Naive thymus-derived CD4-positive, alpha-beta T cell (primary cell): Measurements from ENCODE around the gene C22orf42. TPM values are rescaled to one million over a fixed set of nuclear protein-coding genes. Genes with fewer than 3 reads are reported as not detected.
A peak's percentile ranks its signal among the peaks of the same experiment; 100 is the strongest.
"Not testable (repeated sequence)": the region's sequence is repeated elsewhere in the genome, so short reads cannot be mapped to it uniquely, and the experiment has no call there.

ENCODE experiments used
- ATAC-seq: fragments of 150-1000 bp; cut with Tn5 transposase; 2 replicates; pipeline ENCODE4 v1.10.0; 2021; ENCODE audit warnings: mild to moderate bottlenecking, moderate library complexity
- CTCF ChIA-PET: fragments of 350-600 bp; sonication (Branson Sonifier 250); formaldehyde crosslinking; loops from one replicate; lab custom pipeline; 2021; ENCODE audit warnings: antibody characterized with exemption; lab: Charles Lee
- POLR2A ChIA-PET: fragments of 350-600 bp; sonication (Branson Sonifier 250); formaldehyde crosslinking; loops from one replicate; lab custom pipeline; 2021; ENCODE audit warnings: antibody characterized with exemption, inconsistent platforms; lab: Charles Lee
- DNase-seq, 9 donors: peaks; one replicate each; pipeline versions ENCODE4 v3.0.0 to v3.0.0-alpha.2; 2020 to 2022; ENCODE audit warnings: mixed read lengths in 1 of 9
- H3K27ac ChIP-seq: one replicate; pipeline ENCODE4 v1.7.0; 2013; ENCODE audit warnings: mild to moderate bottlenecking, low read depth, low read length, moderate library complexity
- H3K27me3 ChIP-seq, 2 donors: one replicate each; pipeline ENCODE4 v1.7.0; 2013; ENCODE audit warnings: low read length in 2 of 2, mild to moderate bottlenecking in 2 of 2, moderate library complexity in 2 of 2; ENCODE audit not compliant: control insufficient read depth in 2 of 2, insufficient read depth in 2 of 2
- H3K36me3 ChIP-seq, 3 experiments: 1 replicate in 2 of 3; 2 replicates in 1 of 3; pipeline ENCODE4 v1.7.0; 2013; ENCODE audit warnings: low read length in 3 of 3, mild to moderate bottlenecking in 3 of 3, moderate library complexity in 1 of 3; ENCODE audit not compliant: insufficient read depth in 3 of 3, control insufficient read depth in 2 of 3
- H3K4me1 ChIP-seq, 2 donors: one replicate each; pipeline ENCODE4 v1.7.0; 2013; ENCODE audit warnings: low read length in 2 of 2, mild to moderate bottlenecking in 2 of 2, moderate library complexity in 1 of 2; ENCODE audit not compliant: control insufficient read depth in 2 of 2, insufficient read depth in 2 of 2
- H3K4me3 ChIP-seq: 2 replicates; pipeline ENCODE4 v1.7.0; 2013; ENCODE audit warnings: mild to moderate bottlenecking, low read length
- H3K9me3 ChIP-seq, 3 experiments: 1 replicate in 2 of 3; 2 replicates in 1 of 3; pipeline ENCODE4 v1.7.0; 2013; ENCODE audit warnings: low read length in 3 of 3; ENCODE audit not compliant: control insufficient read depth in 2 of 3
- H3K27ac Mint-ChIP-seq, 9 donors: one replicate each; pipeline ENCODE4 v1.8.0; 2020 to 2022; ENCODE audit warnings: mixed read lengths in 9 of 9, mild to moderate bottlenecking in 8 of 9, moderate library complexity in 5 of 9, inconsistent platforms in 2 of 9
- H3K27me3 Mint-ChIP-seq, 5 donors: one replicate each; pipeline ENCODE4 v1.8.0; 2021 to 2022; ENCODE audit warnings: mixed read lengths in 5 of 5, mild to moderate bottlenecking in 1 of 5
- H3K36me3 Mint-ChIP-seq, 5 donors: one replicate each; pipeline ENCODE4 v1.8.0; 2020 to 2022; ENCODE audit warnings: mixed read lengths in 5 of 5, mild to moderate bottlenecking in 3 of 5, inconsistent platforms in 1 of 5
- H3K4me1 Mint-ChIP-seq, 7 donors: one replicate each; pipeline ENCODE4 v1.8.0; 2020 to 2022; ENCODE audit warnings: mixed read lengths in 7 of 7, mild to moderate bottlenecking in 3 of 7, inconsistent platforms in 1 of 7
- H3K4me3 Mint-ChIP-seq, 10 donors: one replicate each; pipeline ENCODE4 v1.8.0; 2020 to 2022; ENCODE audit warnings: mild to moderate bottlenecking in 10 of 10, mixed read lengths in 10 of 10, moderate library complexity in 6 of 10, inconsistent platforms in 2 of 10
- H3K9me3 Mint-ChIP-seq, 11 donors: one replicate each; pipeline ENCODE4 v1.8.0; 2020 to 2022; ENCODE audit warnings: mixed read lengths in 11 of 11, mild to moderate bottlenecking in 4 of 11, inconsistent platforms in 1 of 11, moderate library complexity in 1 of 11
- intact Hi-C, 2 donors: fragments of 100-400 bp; cut with micrococcal nuclease; formaldehyde crosslinking; loops; one replicate each; pipeline ENCODE4 v1.15.1; 2023
- polyA plus RNA-seq, 2 donors: library from polyadenylated mRNA; unstranded; fragments of 300-500 nt; fragmentation: Illumina TruSeq; gene quantifications; one replicate each; pipeline ENCODE4 v1.2.3, GENCODE V29; 2021
- total RNA-seq, 6 experiments: library from RNA in 5 of 6; stranded (reverse) in 5 of 6; gene quantifications; 1 replicate in 5 of 6; 2 replicates in 1 of 6; pipeline ENCODE4 v1.2.3 and lab custom pipeline; 2021 to 2026

C22orf42 gene
- total and polyA plus RNA-seq, 7 experiments from 2014 or later = not detected

DNA sequence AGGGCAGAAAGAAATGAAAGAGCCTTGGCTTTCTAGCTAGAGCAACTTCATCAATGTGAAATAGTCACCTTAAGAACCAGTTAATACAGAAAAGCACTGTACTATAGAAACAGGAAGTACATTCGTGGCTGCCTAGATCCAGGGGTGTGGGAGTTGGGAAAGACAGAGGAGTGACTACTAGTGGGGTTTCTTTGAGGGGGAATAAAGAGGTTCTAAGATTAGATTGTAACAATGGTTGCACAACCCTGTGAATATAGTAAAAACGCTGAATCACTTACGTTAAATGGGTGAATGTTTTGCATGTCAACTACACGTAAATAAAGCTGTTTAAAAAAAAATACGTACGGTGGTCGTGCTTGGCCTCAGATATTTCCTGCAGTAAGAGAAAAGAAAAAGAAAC lies 8.5 kb downstream of the C22orf42 start:
- H3K27ac ChIP-seq, POLR2A ChIA-PET: not testable (repeated sequence)

DNA sequence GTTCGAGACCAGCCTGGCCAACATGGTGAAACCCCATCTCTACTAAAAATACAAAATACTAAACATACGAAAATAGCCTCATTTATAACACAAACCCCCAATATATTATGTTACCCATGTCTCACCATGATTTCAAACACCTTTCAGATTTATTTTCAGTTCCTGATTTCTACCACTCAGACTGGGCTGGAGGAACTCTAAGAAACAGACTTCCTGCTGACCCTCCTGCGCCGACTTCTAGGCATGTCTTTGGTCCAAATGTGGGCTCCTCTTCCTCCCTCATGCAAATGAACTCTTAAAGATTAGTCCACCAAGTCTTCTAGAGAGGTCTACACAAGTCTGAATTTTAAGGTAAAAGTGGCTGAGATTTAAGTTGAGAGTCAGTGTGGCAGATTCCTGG lies 10.7 kb downstream of the C22orf42 start:
- peaks cover 19 to 49% (median 23%) of the 10 kb centered on the region in 7 donors for H3K4me1 Mint-ChIP-seq
- CTCF ChIA-PET, H3K4me3 Mint-ChIP-seq, POLR2A ChIA-PET, H3K36me3 ChIP-seq, H3K9me3 ChIP-seq, H3K27ac Mint-ChIP-seq, H3K36me3 Mint-ChIP-seq, H3K4me1 ChIP-seq, DNase-seq, H3K27me3 Mint-ChIP-seq, intact Hi-C loops, H3K4me3 ChIP-seq, ATAC-seq, H3K27ac ChIP-seq, H3K27me3 ChIP-seq: not testable (repeated sequence)
- peaks cover 3 to 26% (median 9%) of the 10 kb centered on the region in 11 donors for H3K9me3 Mint-ChIP-seq

More for the DNA sequence above, 8.5 kb downstream of the C22orf42 start:
- H3K27ac Mint-ChIP-seq, H3K36me3 ChIP-seq, H3K9me3 ChIP-seq, H3K4me3 Mint-ChIP-seq, H3K4me1 ChIP-seq, H3K4me3 ChIP-seq, H3K27me3 ChIP-seq, DNase-seq, H3K36me3 Mint-ChIP-seq, CTCF ChIA-PET, intact Hi-C loops: not testable (repeated sequence)
- Mint-ChIP-seq H3K9me3 (peaks cover 3 to 26% (median 9%) of the 10 kb centered on the region in 11 donors), H3K4me1 (peaks cover 4 to 35% (median 5%) of the 10 kb centered on the region in 7 donors), H3K27me3 (peaks cover 0 to 12% (median 0%) of the 10 kb centered on the region in 5 donors)
- ATAC-seq = peak; percentile 54

DNA sequence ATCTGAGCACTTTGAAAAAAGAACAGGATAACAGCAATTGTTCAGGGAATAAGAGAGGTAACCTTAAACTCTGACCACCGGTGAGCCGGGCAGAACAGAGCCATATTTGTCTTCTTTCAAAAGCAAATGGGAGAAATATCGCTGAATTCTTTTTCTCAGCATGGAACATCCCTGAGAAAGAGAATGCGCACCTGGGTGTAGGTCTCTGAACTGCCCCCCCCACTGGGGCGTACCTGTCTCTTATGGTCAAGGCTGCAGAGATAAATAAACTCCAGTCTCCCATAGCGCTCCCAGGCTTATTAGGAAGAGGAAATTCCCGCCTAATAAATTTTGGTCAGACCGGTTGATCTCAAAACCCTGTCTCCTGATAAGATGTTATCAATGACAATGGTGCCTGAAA lies 12.0 kb downstream of the C22orf42 start:
- H3K4me3 ChIP-seq, ATAC-seq, H3K27me3 Mint-ChIP-seq, intact Hi-C loops, H3K27me3 ChIP-seq, H3K27ac Mint-ChIP-seq, CTCF ChIA-PET, H3K4me1 ChIP-seq, H3K9me3 ChIP-seq, POLR2A ChIA-PET, H3K4me3 Mint-ChIP-seq, H3K27ac ChIP-seq, H3K36me3 ChIP-seq, H3K36me3 Mint-ChIP-seq, DNase-seq: not testable (repeated sequence)
- Mint-ChIP-seq H3K4me1 (peaks cover 24 to 50% (median 30%) of the 10 kb centered on the region in 7 donors), H3K9me3 (peaks cover 3 to 26% (median 9%) of the 10 kb centered on the region in 11 donors)

DNA sequence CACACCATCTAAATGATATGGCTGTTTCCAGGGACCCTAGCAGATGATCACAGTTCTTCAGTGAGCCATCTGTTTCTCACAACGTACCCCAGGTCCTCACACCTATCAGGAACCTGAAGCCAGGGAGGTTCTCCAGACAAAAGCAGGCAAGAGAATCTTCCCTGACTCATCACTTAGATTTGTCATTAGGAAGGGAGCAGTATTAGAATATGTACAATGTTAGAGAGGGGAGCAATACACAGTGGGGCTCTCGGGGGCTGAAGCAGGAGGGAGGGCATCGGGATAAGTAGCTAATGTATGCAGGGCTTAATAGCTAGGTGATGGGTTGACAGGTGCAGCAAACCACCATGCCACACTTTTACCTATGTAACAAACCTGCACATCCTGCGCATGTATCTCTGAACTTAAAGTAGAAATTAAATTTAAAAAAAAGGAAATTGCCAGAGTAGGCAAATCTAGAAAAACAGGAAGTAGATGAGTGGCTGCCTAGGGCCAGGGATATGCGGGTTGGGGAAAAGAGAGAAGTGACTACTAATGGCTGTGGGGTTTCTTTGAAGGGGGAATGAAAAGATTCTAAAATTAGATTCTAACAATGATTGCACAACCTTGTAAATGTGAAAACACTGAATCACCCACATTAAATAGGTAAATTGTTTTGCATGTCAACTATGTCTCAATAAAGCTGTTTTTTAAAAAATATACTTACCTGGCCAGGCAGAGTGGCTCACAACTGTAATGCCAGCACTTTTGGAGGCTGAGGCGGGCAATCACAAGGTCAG lies 14.4 kb downstream of the C22orf42 start:
- CTCF ChIA-PET = no interaction called here
- peak in 6 of 9 donors; percentile 16 to 62 (median 36) for DNase-seq
- peak overlapping the region; percentile 1 to 90 (median 40) for H3K27ac Mint-ChIP-seq

DNA sequence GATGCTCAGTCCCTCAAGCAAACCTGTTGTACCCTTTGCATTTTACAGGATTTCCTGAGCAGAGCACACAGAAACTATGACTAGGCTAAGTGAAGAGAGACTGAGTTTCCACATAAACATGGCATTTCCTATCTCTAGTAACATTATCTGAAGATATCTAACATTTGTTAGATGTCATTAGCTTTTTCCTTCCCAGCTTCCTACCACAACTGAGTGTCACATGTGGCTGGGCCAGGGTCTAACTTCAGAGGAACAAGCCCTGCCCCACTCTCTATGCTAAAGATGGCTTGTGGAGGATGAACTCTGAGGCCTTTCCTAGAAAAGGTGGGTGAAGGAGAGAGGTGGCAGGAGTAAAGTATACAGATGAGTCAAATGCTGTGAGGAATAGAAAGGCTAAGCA lies 16.5 kb downstream of the C22orf42 start:
- H3K4me3 ChIP-seq = no peak overlapping the region
- H3K9me3 ChIP-seq = no peaks in the 10 kb centered on the region
- H3K36me3 ChIP-seq = no peaks in the 10 kb centered on the region
- H3K27me3 ChIP-seq = no peaks in the 10 kb centered on the region
- Mint-ChIP-seq H3K36me3 (peaks cover 0 to 5% (median 0%) of the 10 kb centered on the region in 5 donors), H3K9me3 (peaks cover 2 to 10% (median 6%) of the 10 kb centered on the region in 11 donors), H3K4me1 (peaks cover 22 to 63% (median 47%) of the 10 kb centered on the region in 7 donors), H3K27ac (peak overlapping the region in 8 of 9 donors; percentile 40 to 90 (median 66)), H3K27me3 (no peaks in the 10 kb centered on the region), H3K4me3 (peak overlapping the region in 2 of 10 donors; percentile 8 to 59)
- intact Hi-C loops = loop anchor here in 1 of 2 donors (5.0 kb wide), 3 partner anchors 65 to 330 kb away; partner anchors contain the start of genes FBXO7, RFPL2 and RTCB
- H3K4me1 ChIP-seq = peaks cover 0 to 8% of the 10 kb centered on the region in 2 donors
- H3K27ac ChIP-seq = no peak overlapping the region
- ATAC-seq (no peak), DNase-seq (peak in 1 of 9 donors; percentile 31)
- ChIA-PET CTCF (no interaction called here), POLR2A (interaction anchor here (0.8 to 1.0 kb wide), 2 partner anchors 9 to 58 kb away, joined by 3 to 4 read pairs; no protein-coding TSS in a partner anchor)

More for the DNA sequence above, 14.4 kb downstream of the C22orf42 start:
- Histone ChIP-seq H3K27me3 (no peaks in the 10 kb centered on the region), H3K4me1 (peaks cover 0 to 8% of the 10 kb centered on the region in 2 donors), H3K27ac (no peak overlapping the region), H3K9me3 (no peaks in the 10 kb centered on the region), H3K36me3 (no peaks in the 10 kb centered on the region), H3K4me3 (no peak overlapping the region)
- H3K36me3 Mint-ChIP-seq = peaks cover 0 to 4% (median 4%) of the 10 kb centered on the region in 5 donors
- peaks cover 3 to 26% (median 9%) of the 10 kb centered on the region in 11 donors for H3K9me3 Mint-ChIP-seq
- H3K27me3 Mint-ChIP-seq = peaks cover 0 to 4% (median 0%) of the 10 kb centered on the region in 5 donors
- intact Hi-C loops = loop anchor here in 1 of 2 donors (5.0 kb wide), 3 partner anchors 63 to 328 kb away; partner anchors contain the start of genes FBXO7, RFPL2 and RTCB
- ATAC-seq = peak; percentile 83
- H3K4me3 Mint-ChIP-seq = peak overlapping the region in 7 of 10 donors; percentile 1 to 61 (median 26)
- peaks cover 22 to 52% (median 36%) of the 10 kb centered on the region in 7 donors for H3K4me1 Mint-ChIP-seq
- POLR2A ChIA-PET = interaction anchor here (1.4 kb wide), 1 partner anchor 13 kb away, joined by 3 read pairs; no protein-coding TSS in a partner anchor

DNA sequence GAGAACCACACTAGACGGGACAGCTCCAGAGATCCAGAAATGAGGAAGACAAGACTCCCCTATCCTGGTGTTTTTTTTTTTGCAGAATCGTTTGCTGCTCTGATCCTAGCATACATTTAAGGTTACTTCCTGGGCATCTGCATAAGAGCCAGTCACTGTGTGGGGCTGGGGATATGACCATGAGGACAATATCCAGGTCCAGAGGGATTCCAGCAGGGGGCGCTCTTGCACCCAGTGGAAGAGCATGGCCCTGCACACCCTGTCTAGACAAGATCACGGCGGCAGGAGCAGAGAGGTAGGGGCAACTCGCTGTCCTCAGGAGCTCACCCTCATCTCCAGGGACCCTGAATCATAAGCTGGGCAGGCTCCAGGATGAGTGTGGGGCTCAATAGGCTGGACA lies 18.4 kb downstream of the C22orf42 start:
- H3K27ac Mint-ChIP-seq, H3K27ac ChIP-seq, H3K36me3 ChIP-seq, H3K36me3 Mint-ChIP-seq, H3K27me3 Mint-ChIP-seq, DNase-seq, H3K4me3 ChIP-seq, H3K27me3 ChIP-seq, CTCF ChIA-PET, H3K4me3 Mint-ChIP-seq, H3K9me3 Mint-ChIP-seq, POLR2A ChIA-PET, H3K9me3 ChIP-seq: not testable (repeated sequence)
- peaks cover 26 to 75% (median 51%) of the 10 kb centered on the region in 7 donors for H3K4me1 Mint-ChIP-seq
- H3K4me1 ChIP-seq = peaks cover 0 to 15% of the 10 kb centered on the region in 2 donors
- ATAC-seq = peak; percentile 66
- intact Hi-C loops = loop anchor here in 1 of 2 donors (5.0 kb wide), 3 partner anchors 67 to 332 kb away; partner anchors contain the start of genes FBXO7, RFPL2 and RTCB
